ENCODE results near the gene ATXN7L1. TPM values are rescaled to one million over a fixed set of nuclear protein-coding genes. Genes with fewer than 3 reads are reported as not detected.

The ATXN7L1 gene
- total RNA-seq, 1 experiment from 2014 or later, result 24.3 TPM

DNA sequence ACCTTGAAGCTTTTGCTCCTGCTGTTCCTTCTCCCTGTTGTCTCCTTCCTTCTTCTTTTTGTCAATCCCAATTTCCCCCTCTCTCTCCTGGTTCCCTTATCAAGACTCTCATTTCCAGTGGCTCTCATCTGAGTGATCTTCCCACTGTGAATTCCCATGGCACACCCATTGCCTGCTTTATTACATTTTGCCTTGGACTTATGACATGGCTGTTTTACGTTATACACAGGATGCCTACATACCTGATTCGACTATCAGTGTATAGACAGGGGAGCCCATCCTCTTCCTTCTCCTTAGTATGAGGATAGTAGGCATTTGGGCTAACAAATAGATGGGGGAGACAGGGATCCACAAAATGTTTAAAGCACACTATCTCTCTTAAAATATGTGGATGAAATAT, 255.2 kb downstream of the ATXN7L1 start:
- Histone ChIP-seq H3T11ph (ENCODE audit: low read length) (no peak overlapping the region), H3K79me2 (ENCODE audit: insufficient read depth, low read length) (peaks cover 4% of the 10 kb centered on the region; the same call in 1 of the 2 replicates), H4K5ac (ENCODE audit: insufficient read length, low read depth, low read length) (no peak overlapping the region), H3K9me3 (ENCODE audit: control insufficient read depth, low read depth, low read length) (peaks cover 1% of the 10 kb centered on the region), H2BK20ac (ENCODE audit: low read depth, low read length, poor library complexity, severe bottlenecking) (no peak overlapping the region), H3K18ac (ENCODE audit: insufficient read length, low read depth, low read length) (no peak overlapping the region), H3K79me1 (ENCODE audit: insufficient read depth, low read depth, low read length, poor library complexity, severe bottlenecking) (no peaks in the 10 kb centered on the region), H2BK12ac (ENCODE audit: insufficient read length, low read depth, low read length) (no peak overlapping the region), H3K9ac (ENCODE audit: extremely low read depth, insufficient read length, low read length) (no peak overlapping the region), H3K4me2 (ENCODE audit: insufficient read depth, insufficient read length, low read length) (no peak overlapping the region), H3K14ac (ENCODE audit: insufficient read depth, low read length) (no peak overlapping the region), H3K4me1 (ENCODE audit: insufficient read depth, low read length) (no peaks in the 10 kb centered on the region), H3K27me3 (ENCODE audit: insufficient read depth, low read length) (no peaks in the 10 kb centered on the region), H2AK5ac (ENCODE audit: insufficient read length, low read length) (no peak overlapping the region), H3K56ac (ENCODE audit: insufficient read length, low read depth, low read length) (no peak overlapping the region), H4K91ac (ENCODE audit: insufficient read length, low read depth, low read length) (no peak overlapping the region), H2BK15ac (ENCODE audit: low read depth, low read length) (no peak overlapping the region), H4K8ac (replicated peaks; ENCODE audit: insufficient read length, low read depth, low read length) (no peak overlapping the region), H3K27ac (ENCODE audit: insufficient read length, low read depth, low read length) (no peak overlapping the region), H2BK5ac (ENCODE audit: insufficient read length, low read length) (no peak overlapping the region), H3K23ac (ENCODE audit: insufficient read length, low read depth, low read length) (no peak overlapping the region), H2BK120ac (ENCODE audit: low read depth, low read length, poor library complexity, severe bottlenecking) (no peak overlapping the region), H2AFZ (ENCODE audit: low read length) (no peak overlapping the region), H3K23me2 (ENCODE audit: insufficient read length, low read depth, low read length, poor library complexity, severe bottlenecking) (no peaks in the 10 kb centered on the region), H4K20me1 (ENCODE audit: control insufficient read depth, insufficient read depth, insufficient read length) (peaks cover 2% of the 10 kb centered on the region), H3K4ac (ENCODE audit: low read depth, low read length) (no peak overlapping the region)
- Mint-ChIP-seq H3K27ac (peak overlapping the region in 2 of 3 experiments; percentile 32 to 59; a peak in 4 of 7 replicates), H3K36me3 (ENCODE audit: insufficient read depth in 1 of 3, low read depth in 3 of 3) (peaks cover 31 to 65% (median 60%) of the 10 kb centered on the region in 3 experiments), H3K4me1 (peaks cover 4 to 10% of the 10 kb centered on the region in 2 experiments; a peak in 3 of 4 replicates), H3K9me3 (peaks cover 6 to 8% of the 10 kb centered on the region in 2 experiments), H3K4me3 (no peak overlapping the region), H3K27me3 (ENCODE audit: low read depth) (no peaks in the 10 kb centered on the region)
- no CpG with 5 or more reads among the region's 2 CpGs for WGBS (ENCODE audit: extremely low coverage, insufficient read length, low lambda C conversion rate)
- TF ChIP-seq, protein P1, sequence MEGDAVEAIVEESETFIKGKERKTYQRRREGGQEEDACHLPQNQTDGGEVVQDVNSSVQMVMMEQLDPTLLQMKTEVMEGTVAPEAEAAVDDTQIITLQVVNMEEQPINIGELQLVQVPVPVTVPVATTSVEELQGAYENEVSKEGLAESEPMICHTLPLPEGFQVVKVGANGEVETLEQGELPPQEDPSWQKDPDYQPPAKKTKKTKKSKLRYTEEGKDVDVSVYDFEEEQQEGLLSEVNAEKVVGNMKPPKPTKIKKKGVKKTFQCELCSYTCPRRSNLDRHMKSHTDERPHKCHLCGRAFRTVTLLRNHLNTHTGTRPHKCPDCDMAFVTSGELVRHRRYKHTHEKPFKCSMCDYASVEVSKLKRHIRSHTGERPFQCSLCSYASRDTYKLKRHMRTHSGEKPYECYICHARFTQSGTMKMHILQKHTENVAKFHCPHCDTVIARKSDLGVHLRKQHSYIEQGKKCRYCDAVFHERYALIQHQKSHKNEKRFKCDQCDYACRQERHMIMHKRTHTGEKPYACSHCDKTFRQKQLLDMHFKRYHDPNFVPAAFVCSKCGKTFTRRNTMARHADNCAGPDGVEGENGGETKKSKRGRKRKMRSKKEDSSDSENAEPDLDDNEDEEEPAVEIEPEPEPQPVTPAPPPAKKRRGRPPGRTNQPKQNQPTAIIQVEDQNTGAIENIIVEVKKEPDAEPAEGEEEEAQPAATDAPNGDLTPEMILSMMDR (conservative IDR thresholded peaks at IDR 0.05), result no peak
- DNase-seq, result no peak
